Keratinocyte (primary cell): Measurements from ENCODE around the gene NRG2. TPM values are rescaled to one million over a fixed set of nuclear protein-coding genes. Genes with fewer than 3 reads are reported as not detected.

Experiments
- DNase-seq: peaks from one replicate; pipeline ENCODE4 v3.0.0-alpha.2; 2011; ENCODE audit warnings: low read depth, missing footprints, low spot score
- FAIRE-seq: peaks from 2 replicates; lab custom pipeline; 2011; peaks lifted over from hg19 to GRCh38; lab: Jason Lieb, UNC
- H2AFZ ChIP-seq: 2 replicates; pipeline ENCODE4 v1.6.0; 2012; ENCODE audit warnings: low read length, control low read depth, inconsistent platforms; ENCODE audit not compliant: control insufficient read depth
- H3K27ac ChIP-seq: 2 replicates; pipeline ENCODE4 v1.5.1; 2011; ENCODE audit warnings: low read length; ENCODE audit not compliant: control insufficient read depth, insufficient read depth
- H3K27me3 ChIP-seq: 3 replicates; pipeline ENCODE4 v1.6.0; 2011; ENCODE audit warnings: low read length; ENCODE audit not compliant: control insufficient read depth, insufficient read depth; ENCODE audit errors: extremely low read depth
- H3K36me3 ChIP-seq, 2 experiments: 2 replicates in 1 of 2; 3 replicates in 1 of 2; pipeline ENCODE4 v1.5.1; 2011; ENCODE audit warnings: low read length in 2 of 2, mild to moderate bottlenecking in 1 of 2; ENCODE audit not compliant: control insufficient read depth in 2 of 2, insufficient read depth in 2 of 2; ENCODE audit errors: extremely low read depth in 1 of 2
- H3K4me1 ChIP-seq: 3 replicates; pipeline ENCODE4 v1.5.1; 2011; ENCODE audit warnings: low read length; ENCODE audit not compliant: control insufficient read depth, insufficient read depth; ENCODE audit errors: extremely low read depth
- H3K4me2 ChIP-seq: 3 replicates; pipeline ENCODE4 v1.6.0; 2011; ENCODE audit warnings: low read depth, low read length; ENCODE audit not compliant: control insufficient read depth, insufficient read depth; ENCODE audit errors: extremely low read depth
- H3K4me3 ChIP-seq, 3 experiments: fragments of 200-600 bp in 1 of 3; sonication (generic) in 1 of 3; 2 replicates in 2 of 3; 3 replicates in 1 of 3; pipeline ENCODE4 v1.5.1; 2011 to 2016; ENCODE audit warnings: low read length in 3 of 3, mild to moderate bottlenecking in 3 of 3, control low read depth in 2 of 3, inconsistent platforms in 1 of 3, low read depth in 1 of 3, mixed read lengths in 1 of 3, mixed run types in 1 of 3, moderate library complexity in 1 of 3; ENCODE audit not compliant: control insufficient read depth in 2 of 3, insufficient read depth in 2 of 3; ENCODE audit errors: extremely low read depth in 1 of 3
- H3K79me2 ChIP-seq: 2 replicates; pipeline ENCODE4 v1.6.0; 2012; ENCODE audit warnings: low read length; ENCODE audit not compliant: control insufficient read depth, insufficient read depth
- H3K9ac ChIP-seq: 3 replicates; pipeline ENCODE4 v1.6.0; 2011; ENCODE audit warnings: low read length; ENCODE audit not compliant: control insufficient read depth, insufficient read depth; ENCODE audit errors: extremely low read depth
- H3K9me1 ChIP-seq: 3 replicates; pipeline ENCODE4 v1.6.0; 2011; ENCODE audit warnings: low read length; ENCODE audit not compliant: control insufficient read depth, insufficient read depth; ENCODE audit errors: extremely low read depth
- H3K9me3 ChIP-seq: 2 replicates; pipeline ENCODE4 v1.5.1; 2012; ENCODE audit warnings: low read depth, low read length; ENCODE audit not compliant: control insufficient read depth
- H4K20me1 ChIP-seq: 3 replicates; pipeline ENCODE4 v1.6.0; 2011; ENCODE audit warnings: low read length; ENCODE audit not compliant: control insufficient read depth, insufficient read depth; ENCODE audit errors: extremely low read depth
- EZH2 ChIP-seq: IDR thresholded peaks from one replicate; pipeline ENCODE4 v1.6.1; 2012; ENCODE audit warnings: inconsistent platforms, mild to moderate bottlenecking, low read length, moderate library complexity
- dilution Hi-C: fragments of 300-500 bp; cut with MboI; formaldehyde crosslinking; loops from one replicate; pipeline ENCODE4 v1.7.0; 2020; ENCODE audit warnings: low sequenced_read_pairs; ENCODE audit not compliant: extremely low pct_ligation_motif_present
- polyA plus RNA-seq, 5 experiments: library from polyadenylated mRNA; depleted of rRNA in 3 of 5; stranded (reverse) in 3 of 5; stranded (forward) in 1 of 5; unstranded in 1 of 5; fragments of >200 nt; gene quantifications; 1 replicate in 1 of 5; 2 replicates in 3 of 5; 3 replicates in 1 of 5; pipeline versions ENCODE4 v1.2.1 to v1.2.3, GENCODE V29; 2011 to 2012; ENCODE audit warnings: missing spikeins in 2 of 5, low read depth in 1 of 5, low replicate concordance in 1 of 5
- TF ChIP-seq, protein P1 (sequence below), 3 experiments: IDR thresholded peaks in 1 of 3; conservative IDR thresholded peaks in 1 of 3; optimal IDR thresholded peaks in 1 of 3; 2 replicates in 2 of 3; 3 replicates in 1 of 3; pipeline versions ENCODE3 to v1.5.1; 2011; ENCODE audit warnings: low read length in 3 of 3, mild to moderate bottlenecking in 3 of 3, moderate library complexity in 2 of 3, control low read depth in 1 of 3, inconsistent platforms in 1 of 3; ENCODE audit not compliant: insufficient read depth in 2 of 3; ENCODE audit errors: extremely low read depth in 1 of 3

Gene NRG2
- polyA plus RNA-seq, 1 donor (not counting 4 experiments of a cell fraction or from before 2014, with no cell fraction given) = 0.13 TPM

GRCh38 chr5:139919308-139919707, 123.8 kb downstream of the NRG2 start:
- Histone ChIP-seq H2AFZ (no peak overlapping the region), H3K9me1 (no peaks in the 10 kb centered on the region), H3K36me3 (no peaks in the 10 kb centered on the region), H4K20me1 (no peaks in the 10 kb centered on the region), H3K79me2 (no peaks in the 10 kb centered on the region), H3K9ac (no peak overlapping the region), H3K27ac (no peak overlapping the region), H3K4me2 (no peak overlapping the region), H3K9me3 (no peaks in the 10 kb centered on the region), H3K4me1 (peaks cover 6% of the 10 kb centered on the region), H3K4me3 (no peak overlapping the region), H3K27me3 (peaks cover 5% of the 10 kb centered on the region)
- dilution Hi-C loops = no loop called here
- no peak for TF ChIP-seq EZH2
- TF ChIP-seq, protein P1, sequence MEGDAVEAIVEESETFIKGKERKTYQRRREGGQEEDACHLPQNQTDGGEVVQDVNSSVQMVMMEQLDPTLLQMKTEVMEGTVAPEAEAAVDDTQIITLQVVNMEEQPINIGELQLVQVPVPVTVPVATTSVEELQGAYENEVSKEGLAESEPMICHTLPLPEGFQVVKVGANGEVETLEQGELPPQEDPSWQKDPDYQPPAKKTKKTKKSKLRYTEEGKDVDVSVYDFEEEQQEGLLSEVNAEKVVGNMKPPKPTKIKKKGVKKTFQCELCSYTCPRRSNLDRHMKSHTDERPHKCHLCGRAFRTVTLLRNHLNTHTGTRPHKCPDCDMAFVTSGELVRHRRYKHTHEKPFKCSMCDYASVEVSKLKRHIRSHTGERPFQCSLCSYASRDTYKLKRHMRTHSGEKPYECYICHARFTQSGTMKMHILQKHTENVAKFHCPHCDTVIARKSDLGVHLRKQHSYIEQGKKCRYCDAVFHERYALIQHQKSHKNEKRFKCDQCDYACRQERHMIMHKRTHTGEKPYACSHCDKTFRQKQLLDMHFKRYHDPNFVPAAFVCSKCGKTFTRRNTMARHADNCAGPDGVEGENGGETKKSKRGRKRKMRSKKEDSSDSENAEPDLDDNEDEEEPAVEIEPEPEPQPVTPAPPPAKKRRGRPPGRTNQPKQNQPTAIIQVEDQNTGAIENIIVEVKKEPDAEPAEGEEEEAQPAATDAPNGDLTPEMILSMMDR (optimal IDR thresholded peaks at IDR 0.05 in 1 of 3, IDR thresholded peaks at IDR 0.05 in 1 of 3, conservative IDR thresholded peaks at IDR 0.05 in 1 of 3; ENCODE audit: extremely low read depth in 1 of 3, insufficient read depth in 2 of 3, low read length in 3 of 3) = no peak
- DNase-seq (no peak), FAIRE-seq (no peak)

DNA sequence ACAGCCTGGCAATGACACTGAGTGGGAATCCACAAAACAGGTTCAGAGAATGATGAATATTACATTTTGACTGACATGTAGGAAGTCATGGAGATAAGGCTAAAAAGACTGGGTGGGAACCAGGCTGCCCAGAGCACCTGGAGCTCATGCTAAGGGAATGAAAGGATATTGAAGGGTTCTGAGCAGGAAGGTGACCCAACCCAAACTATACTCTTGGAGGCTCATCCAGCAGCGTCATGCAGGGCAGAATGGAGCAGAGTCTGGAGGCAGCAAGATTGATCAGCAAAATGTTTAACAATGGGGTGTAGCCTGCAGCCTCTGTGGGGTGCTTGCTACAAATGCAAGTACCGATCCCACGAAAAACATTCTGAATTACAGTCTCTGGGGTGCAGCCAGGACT, 127.3 kb downstream of the NRG2 start:
- no peak overlapping the region for H3K27ac ChIP-seq
- dilution Hi-C loops = no loop called here
- no peak for TF ChIP-seq EZH2
- TF ChIP-seq, protein P1 (optimal IDR thresholded peaks at IDR 0.05 in 1 of 3, IDR thresholded peaks at IDR 0.05 in 1 of 3, conservative IDR thresholded peaks at IDR 0.05 in 1 of 3; ENCODE audit: extremely low read depth in 1 of 3, insufficient read depth in 2 of 3, low read length in 3 of 3) = no peak
- H3K79me2 ChIP-seq = no peaks in the 10 kb centered on the region
- H3K9ac ChIP-seq = no peak overlapping the region
- H3K4me1 ChIP-seq = peaks cover 22% of the 10 kb centered on the region
- H3K4me3 ChIP-seq = no peak overlapping the region
- H3K9me1 ChIP-seq = no peaks in the 10 kb centered on the region
- no peaks in the 10 kb centered on the region for H3K36me3 ChIP-seq
- DNase-seq (no peak), FAIRE-seq (no peak)
- no peaks in the 10 kb centered on the region for H4K20me1 ChIP-seq
- H3K4me2 ChIP-seq = no peak overlapping the region
- no peaks in the 10 kb centered on the region for H3K9me3 ChIP-seq
- no peak overlapping the region for H2AFZ ChIP-seq
- H3K27me3 ChIP-seq = peaks cover 5% of the 10 kb centered on the region
